PC-3 (cell line): ENCODE data around the gene FBXO2.

Experiments used
- CTCF ChIP-seq: fragments of 300-600 bp; sonication (generic); conservative IDR thresholded peaks from 2 replicates; pipeline ENCODE4 v1.5.1; 2017; ENCODE audit warnings: antibody characterized with exemption, low read depth, mild to moderate bottlenecking, low read length
- EZH2 ChIP-seq: fragments of 300-600 bp; sonication (generic); IDR thresholded peaks from one replicate; pipeline ENCODE4 v1.6.1; 2017; ENCODE audit warnings: antibody characterized with exemption, mild to moderate bottlenecking, low read length; ENCODE audit not compliant: unreplicated experiment
- EZH2phosphoT487 ChIP-seq: fragments of 300-600 bp; sonication (generic); IDR thresholded peaks from 2 replicates; pipeline ENCODE4 v1.6.1; 2018; ENCODE audit warnings: mild to moderate bottlenecking, antibody characterized with exemption, low read length, borderline replicate concordance

DNA sequence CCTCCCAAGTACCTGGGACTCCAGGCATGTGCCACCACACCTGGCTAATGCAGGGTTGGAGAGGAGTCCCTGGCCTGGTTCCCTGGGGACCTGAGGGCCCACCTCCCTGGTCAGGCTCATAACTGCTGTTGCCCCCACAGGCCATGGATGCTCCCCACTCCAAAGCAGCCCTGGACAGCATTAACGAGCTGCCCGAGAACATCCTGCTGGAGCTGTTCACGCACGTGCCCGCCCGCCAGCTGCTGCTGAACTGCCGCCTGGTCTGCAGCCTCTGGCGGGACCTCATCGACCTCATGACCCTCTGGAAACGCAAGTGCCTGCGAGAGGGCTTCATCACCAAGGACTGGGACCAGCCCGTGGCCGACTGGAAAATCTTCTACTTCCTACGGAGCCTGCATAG, 14.3 kb upstream of the FBXO2 start:
- no peak for TF ChIP-seq CTCF
- no peak for TF ChIP-seq EZH2
- TF ChIP-seq EZH2phosphoT487: no peak
